ENCODE data around the gene RIPOR2. TPM values are rescaled to one million over a fixed set of nuclear protein-coding genes. Genes with fewer than 3 reads are reported as not detected.

The RIPOR2 gene
- total and polyA plus RNA-seq, 2 donors from 2014 or later, result 1.7 to 24.2 TPM

DNA sequence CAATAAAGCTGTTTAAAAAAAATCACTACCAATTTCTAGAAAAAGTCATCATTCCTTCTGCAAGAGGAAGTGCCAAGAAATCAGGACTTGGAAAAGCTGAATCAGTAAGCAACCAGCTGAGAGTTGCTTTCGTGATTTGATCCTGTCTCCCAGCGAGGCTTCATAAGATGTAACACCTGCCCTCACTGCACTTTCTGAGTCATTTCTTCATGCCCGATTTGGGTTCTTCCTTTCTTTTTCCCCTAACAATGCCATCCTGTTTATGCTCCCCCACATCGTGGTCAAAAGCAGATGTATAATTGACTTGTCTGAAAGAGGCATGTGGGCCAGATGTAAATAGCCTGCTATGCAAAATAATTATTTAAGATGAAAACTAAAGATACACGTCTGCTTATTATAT, 52.1 kb downstream of the RIPOR2 start:
- H3K9me3 ChIP-seq (ENCODE audit: control insufficient read depth in 2 of 3, insufficient read depth in 1 of 3, low read length in 3 of 3), result no peaks in the 10 kb centered on the region
- FAIRE-seq (no peak), DNase-seq (no peak)
- no peaks in the 10 kb centered on the region for H3K27me3 ChIP-seq (ENCODE audit: control insufficient read depth, insufficient read depth, low read length)
- H3K9ac ChIP-seq (ENCODE audit: low read length in 3 of 3), result no peak overlapping the region
- intact Hi-C loops (cut with DNase I), result no loop called here
- H3K4me1 ChIP-seq (ENCODE audit: control insufficient read depth in 2 of 3, insufficient read depth in 2 of 3, low read depth in 1 of 3, low read length in 3 of 3), result no peaks in the 10 kb centered on the region
- no peaks in the 10 kb centered on the region for H3K36me3 ChIP-seq (ENCODE audit: control insufficient read depth in 2 of 3, insufficient read depth in 3 of 3, low read length in 3 of 3)
- H3K27ac ChIP-seq (ENCODE audit: low read depth in 2 of 2, low read length in 2 of 2), result no peak overlapping the region
- no peak overlapping the region for H3K4me3 ChIP-seq (ENCODE audit: low read length in 3 of 3)
- TF ChIP-seq, protein P1, sequence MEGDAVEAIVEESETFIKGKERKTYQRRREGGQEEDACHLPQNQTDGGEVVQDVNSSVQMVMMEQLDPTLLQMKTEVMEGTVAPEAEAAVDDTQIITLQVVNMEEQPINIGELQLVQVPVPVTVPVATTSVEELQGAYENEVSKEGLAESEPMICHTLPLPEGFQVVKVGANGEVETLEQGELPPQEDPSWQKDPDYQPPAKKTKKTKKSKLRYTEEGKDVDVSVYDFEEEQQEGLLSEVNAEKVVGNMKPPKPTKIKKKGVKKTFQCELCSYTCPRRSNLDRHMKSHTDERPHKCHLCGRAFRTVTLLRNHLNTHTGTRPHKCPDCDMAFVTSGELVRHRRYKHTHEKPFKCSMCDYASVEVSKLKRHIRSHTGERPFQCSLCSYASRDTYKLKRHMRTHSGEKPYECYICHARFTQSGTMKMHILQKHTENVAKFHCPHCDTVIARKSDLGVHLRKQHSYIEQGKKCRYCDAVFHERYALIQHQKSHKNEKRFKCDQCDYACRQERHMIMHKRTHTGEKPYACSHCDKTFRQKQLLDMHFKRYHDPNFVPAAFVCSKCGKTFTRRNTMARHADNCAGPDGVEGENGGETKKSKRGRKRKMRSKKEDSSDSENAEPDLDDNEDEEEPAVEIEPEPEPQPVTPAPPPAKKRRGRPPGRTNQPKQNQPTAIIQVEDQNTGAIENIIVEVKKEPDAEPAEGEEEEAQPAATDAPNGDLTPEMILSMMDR (IDR thresholded peaks at IDR 0.05; ENCODE audit: borderline replicate concordance, extremely low read depth, insufficient read depth), result no peak

DNA sequence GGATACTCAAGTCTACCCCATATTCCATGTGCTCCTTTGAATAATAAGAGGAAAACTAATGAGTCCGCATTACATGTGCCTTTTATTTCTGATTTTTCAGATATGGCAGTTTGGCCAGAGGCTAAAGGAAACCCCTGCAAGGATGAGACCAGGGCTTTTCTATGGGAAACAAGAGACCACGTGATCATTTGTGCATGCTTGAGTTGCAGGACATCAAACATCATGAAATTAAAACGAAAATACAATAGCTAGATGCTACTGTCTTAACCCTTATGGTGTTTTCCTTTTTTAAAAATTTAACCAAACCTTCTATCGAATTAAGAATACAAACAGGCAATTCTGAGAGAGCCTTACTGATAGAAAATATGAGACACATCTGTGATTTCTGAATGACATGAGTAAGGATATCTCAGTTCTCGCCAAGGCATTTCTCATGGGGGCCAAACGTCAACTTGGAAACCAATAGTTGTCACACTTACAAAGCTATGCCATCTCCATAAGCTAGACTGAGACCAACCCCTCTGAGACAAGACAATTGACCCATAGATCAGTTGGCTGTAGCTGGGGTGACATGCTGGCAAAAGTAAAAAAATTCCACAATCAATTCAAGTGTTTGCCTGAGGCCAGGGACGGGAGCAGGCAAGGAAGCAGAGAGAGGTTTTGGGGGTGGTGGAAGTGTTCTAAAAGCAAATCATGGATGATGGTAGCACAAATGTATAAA, 52.8 kb downstream of the RIPOR2 start:
- TF ChIP-seq, protein P1 (IDR thresholded peaks at IDR 0.05; ENCODE audit: borderline replicate concordance, extremely low read depth, insufficient read depth), result no peak
- no peak overlapping the region for H3K9ac ChIP-seq (ENCODE audit: low read length in 3 of 3)
- H3K27ac ChIP-seq (ENCODE audit: low read depth in 2 of 2, low read length in 2 of 2), result no peak overlapping the region
- no peaks in the 10 kb centered on the region for H3K4me1 ChIP-seq (ENCODE audit: control insufficient read depth in 2 of 3, insufficient read depth in 2 of 3, low read depth in 1 of 3, low read length in 3 of 3)
- H3K36me3 ChIP-seq (ENCODE audit: control insufficient read depth in 2 of 3, insufficient read depth in 3 of 3, low read length in 3 of 3), result no peaks in the 10 kb centered on the region
- no peak overlapping the region for H3K4me3 ChIP-seq (ENCODE audit: low read length in 3 of 3)
- intact Hi-C loops (cut with DNase I), result no loop called here
- DNase-seq (no peak), FAIRE-seq (no peak)
- H3K27me3 ChIP-seq (ENCODE audit: control insufficient read depth, insufficient read depth, low read length), result no peaks in the 10 kb centered on the region
- H3K9me3 ChIP-seq (ENCODE audit: control insufficient read depth in 2 of 3, insufficient read depth in 1 of 3, low read length in 3 of 3), result no peaks in the 10 kb centered on the region

DNA sequence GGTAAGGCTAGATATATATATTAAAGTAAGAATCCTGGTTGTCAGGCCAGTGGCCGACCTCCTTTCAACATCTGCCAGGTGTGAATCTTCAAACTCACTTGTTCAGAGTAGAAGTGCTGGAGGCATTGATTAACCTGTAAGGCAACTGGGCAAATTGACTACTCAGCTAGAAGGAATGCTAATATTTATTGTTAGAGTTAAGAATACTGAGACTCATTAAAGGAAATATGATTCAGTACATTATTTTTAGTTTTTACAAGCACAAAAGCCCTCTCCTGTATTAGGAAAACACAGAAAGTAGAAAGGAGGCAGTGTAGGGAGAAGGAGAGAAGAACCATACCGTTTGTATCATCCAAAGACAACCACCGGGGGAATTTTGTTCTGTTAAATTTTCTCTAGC, 53.5 kb downstream of the RIPOR2 start:
- Histone ChIP-seq H3K4me1 (ENCODE audit: control insufficient read depth in 2 of 3, insufficient read depth in 2 of 3, low read depth in 1 of 3, low read length in 3 of 3) (no peaks in the 10 kb centered on the region), H3K4me3 (ENCODE audit: low read length in 3 of 3) (no peak overlapping the region), H3K36me3 (ENCODE audit: control insufficient read depth in 2 of 3, insufficient read depth in 3 of 3, low read length in 3 of 3) (no peaks in the 10 kb centered on the region), H3K9ac (ENCODE audit: low read length in 3 of 3) (no peak overlapping the region), H3K27ac (ENCODE audit: low read depth in 2 of 2, low read length in 2 of 2) (no peak overlapping the region), H3K9me3 (ENCODE audit: control insufficient read depth in 2 of 3, insufficient read depth in 1 of 3, low read length in 3 of 3) (no peaks in the 10 kb centered on the region), H3K27me3 (ENCODE audit: control insufficient read depth, insufficient read depth, low read length) (no peaks in the 10 kb centered on the region)
- DNase-seq, result no peak
- no peak for FAIRE-seq
- intact Hi-C loops (cut with DNase I), result no loop called here
- TF ChIP-seq, protein P1 (IDR thresholded peaks at IDR 0.05; ENCODE audit: borderline replicate concordance, extremely low read depth, insufficient read depth), result no peak

DNA sequence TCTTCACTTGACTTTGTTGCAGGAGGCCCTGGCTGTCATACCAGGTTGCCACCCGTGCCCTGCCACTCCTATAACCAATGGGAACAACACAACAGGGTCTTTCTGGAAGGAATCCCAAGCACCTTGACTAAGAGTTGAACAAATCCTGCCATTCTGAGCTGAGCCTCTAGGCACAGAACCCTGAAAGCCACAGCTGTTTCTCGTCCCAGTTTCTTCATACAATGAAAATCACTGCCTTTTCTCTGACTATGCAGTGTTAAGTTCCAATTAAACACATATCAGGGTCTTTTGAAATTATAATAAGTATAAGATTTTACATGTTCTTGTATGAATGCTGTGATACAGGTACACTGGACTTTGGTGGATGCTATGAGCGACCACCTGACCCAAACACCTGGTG, 54.4 kb downstream of the RIPOR2 start:
- Histone ChIP-seq H3K4me1 (ENCODE audit: control insufficient read depth in 2 of 3, insufficient read depth in 2 of 3, low read depth in 1 of 3, low read length in 3 of 3) (no peaks in the 10 kb centered on the region), H3K9me3 (ENCODE audit: control insufficient read depth in 2 of 3, insufficient read depth in 1 of 3, low read length in 3 of 3) (no peaks in the 10 kb centered on the region), H3K9ac (ENCODE audit: low read length in 3 of 3) (no peak overlapping the region), H3K27ac (ENCODE audit: low read depth in 2 of 2, low read length in 2 of 2) (no peak overlapping the region), H3K36me3 (ENCODE audit: control insufficient read depth in 2 of 3, insufficient read depth in 3 of 3, low read length in 3 of 3) (no peaks in the 10 kb centered on the region), H3K4me3 (ENCODE audit: low read length in 3 of 3) (no peak overlapping the region), H3K27me3 (ENCODE audit: control insufficient read depth, insufficient read depth, low read length) (no peaks in the 10 kb centered on the region)
- DNase-seq (no peak), FAIRE-seq (no peak)
- TF ChIP-seq, protein P1 (IDR thresholded peaks at IDR 0.05; ENCODE audit: borderline replicate concordance, extremely low read depth, insufficient read depth), result no peak
- intact Hi-C loops (cut with DNase I), result no loop called here
